H1 (cell line): ENCODE data around the gene HORMAD2. TPM values are rescaled to one million over a fixed set of nuclear protein-coding genes. Genes with fewer than 3 reads are reported as not detected.

Source experiments
- CTCF ChIA-PET: fragments of 300-600 bp; sonication (Branson Sonifier 250); formaldehyde crosslinking; loops from one replicate; lab custom pipeline; 2021; ENCODE audit not compliant: partially characterized antibody; lab: Charles Lee
- POLR2A ChIA-PET: fragments of 300-600 bp; sonication (Branson Sonifier 250); formaldehyde crosslinking; loops from one replicate; lab custom pipeline; 2021; ENCODE audit warnings: inconsistent platforms; ENCODE audit not compliant: partially characterized antibody; lab: Charles Lee
- DNase-seq, 2 experiments: peaks; one replicate each; pipeline versions ENCODE4 v3.0.0 to v3.0.0-alpha.2; 2010 to 2022; ENCODE audit warnings: low spot score in 2 of 2, low read depth in 1 of 2, mixed read lengths in 1 of 2
- FAIRE-seq: peaks from 2 replicates; lab custom pipeline; 2011; peaks lifted over from hg19 to GRCh38; lab: Jason Lieb, UNC
- H2AFZ ChIP-seq: 2 replicates; pipeline ENCODE4 v1.8.1; 2012; ENCODE audit warnings: low read length, inconsistent platforms
- H2AK5ac ChIP-seq: 2 replicates; pipeline ENCODE4 v1.6.1; 2013; ENCODE audit warnings: low read depth, low read length
- H2BK120ac ChIP-seq: replicated peaks from 2 replicates; pipeline ENCODE3; 2013; ENCODE audit warnings: low read depth, low read length, inconsistent platforms
- H2BK12ac ChIP-seq: 2 replicates; pipeline ENCODE4 v1.6.1; 2013; ENCODE audit warnings: low read depth, low read length
- H2BK15ac ChIP-seq: 2 replicates; pipeline ENCODE4 v1.6.1; 2013; ENCODE audit warnings: low read length
- H2BK20ac ChIP-seq: 2 replicates; pipeline ENCODE4 v1.6.1; 2013; ENCODE audit warnings: low read length
- H2BK5ac ChIP-seq: 2 replicates; pipeline ENCODE4 v1.6.1; 2013; ENCODE audit warnings: low read depth, low read length
- H3K14ac ChIP-seq: 2 replicates; pipeline ENCODE4 v1.6.1; 2013; ENCODE audit warnings: inconsistent platforms; ENCODE audit not compliant: insufficient read length
- H3K18ac ChIP-seq: 2 replicates; pipeline ENCODE4 v1.6.1; 2013; ENCODE audit warnings: low read length; ENCODE audit errors: extremely low read depth
- H3K23ac ChIP-seq: 2 replicates; pipeline ENCODE4 v1.6.1; 2013; ENCODE audit warnings: inconsistent platforms; ENCODE audit not compliant: insufficient read length
- H3K23me2 ChIP-seq: 2 replicates; pipeline ENCODE4 v1.6.1; 2013; ENCODE audit warnings: low read depth, low read length
- H3K27ac ChIP-seq: 2 replicates; pipeline ENCODE4 v1.6.1; 2011; ENCODE audit warnings: low read depth, low read length, inconsistent platforms
- H3K27me3 ChIP-seq, 4 experiments: replicated peaks in 1 of 4; 1 replicate in 1 of 4; 2 replicates in 3 of 4; pipeline versions ENCODE4 v1.6.1 to v1.8.1; 2011 to 2013; ENCODE audit warnings: low read length in 3 of 4, mild to moderate bottlenecking in 3 of 4, inconsistent platforms in 2 of 4, mixed read lengths in 2 of 4, moderate library complexity in 1 of 4; ENCODE audit not compliant: control insufficient read depth in 3 of 4, insufficient read depth in 3 of 4; ENCODE audit errors: extremely low read depth in 1 of 4
- H3K36me3 ChIP-seq, 4 experiments: 2 replicates each; pipeline versions ENCODE4 v1.6.1 to v1.8.1; 2011 to 2013; ENCODE audit warnings: mild to moderate bottlenecking in 4 of 4, low read length in 3 of 4, moderate library complexity in 2 of 4, control low read depth in 1 of 4, inconsistent platforms in 1 of 4; ENCODE audit not compliant: insufficient read depth in 4 of 4, control insufficient read depth in 2 of 4
- H3K4ac ChIP-seq: replicated peaks from 2 replicates; pipeline ENCODE3; 2013; ENCODE audit warnings: low read length, low read depth, mixed read lengths, inconsistent platforms; ENCODE audit not compliant: insufficient read length
- H3K4me1 ChIP-seq, 4 experiments: replicated peaks in 1 of 4; 1 replicate in 1 of 4; 2 replicates in 3 of 4; pipeline versions ENCODE4 v1.6.1 to v1.8.1; 2011 to 2013; ENCODE audit warnings: low read length in 3 of 4, inconsistent platforms in 2 of 4, mixed read lengths in 1 of 4; ENCODE audit not compliant: insufficient read depth in 4 of 4, control insufficient read depth in 3 of 4
- H3K4me2 ChIP-seq, 2 experiments: 2 replicates each; pipeline versions ENCODE4 v1.6.1 to v1.8.1; 2011 to 2013; ENCODE audit warnings: low read depth in 2 of 2, low read length in 2 of 2, control low read depth in 1 of 2, inconsistent platforms in 1 of 2, mild to moderate bottlenecking in 1 of 2; ENCODE audit not compliant: insufficient read depth in 1 of 2
- H3K4me3 ChIP-seq, 4 experiments: fragments of 200-600, 300-600 bp in 1 of 4; sonication (generic), shearing (Covaris generic), sonication (Bioruptor Twin) in 1 of 4; 2 replicates each; pipeline versions ENCODE4 v1.5.1 to v1.8.1; 2011 to 2016; ENCODE audit warnings: low read length in 4 of 4, low read depth in 3 of 4, control low read depth in 2 of 4, inconsistent platforms in 2 of 4, mild to moderate bottlenecking in 2 of 4, mixed read lengths in 1 of 4, moderate library complexity in 1 of 4; ENCODE audit not compliant: insufficient read depth in 2 of 4; ENCODE audit errors: extremely low read depth in 1 of 4
- H3K56ac ChIP-seq: replicated peaks from 2 replicates; pipeline ENCODE3; 2013; ENCODE audit warnings: low read depth, mild to moderate bottlenecking, mixed read lengths, low read length, inconsistent platforms; ENCODE audit not compliant: insufficient read length
- H3K79me1 ChIP-seq: 2 replicates; pipeline ENCODE4 v1.6.1; 2013; ENCODE audit warnings: low read depth, low read length, control low read depth
- H3K79me2 ChIP-seq, 2 experiments: 2 replicates each; pipeline versions ENCODE4 v1.6.1 to v1.8.1; 2012 to 2013; ENCODE audit warnings: low read length in 2 of 2, mild to moderate bottlenecking in 2 of 2, inconsistent platforms in 1 of 2; ENCODE audit not compliant: insufficient read depth in 2 of 2, control insufficient read depth in 1 of 2
- H3K9ac ChIP-seq, 4 experiments: replicated peaks in 1 of 4; 1 replicate in 1 of 4; 2 replicates in 3 of 4; pipeline versions ENCODE4 v1.6.1 to v1.8.1; 2011 to 2013; ENCODE audit warnings: low read depth in 3 of 4, low read length in 3 of 4, control low read depth in 2 of 4, mild to moderate bottlenecking in 2 of 4, moderate library complexity in 2 of 4, inconsistent platforms in 1 of 4; ENCODE audit errors: extremely low read depth in 1 of 4
- H3K9me3 ChIP-seq, 2 experiments: 2 replicates each; pipeline versions ENCODE4 v1.6.1 to v1.8.1; 2012 to 2013; ENCODE audit warnings: mild to moderate bottlenecking in 2 of 2, moderate library complexity in 2 of 2, control low read depth in 1 of 2, inconsistent platforms in 1 of 2, low read depth in 1 of 2, low read length in 1 of 2, mixed read lengths in 1 of 2; ENCODE audit not compliant: insufficient read depth in 2 of 2
- H4K20me1 ChIP-seq, 2 experiments: replicated peaks in 1 of 2; 2 replicates each; pipeline versions ENCODE3 to v1.8.1; 2011 to 2013; ENCODE audit warnings: inconsistent platforms in 2 of 2, low read length in 2 of 2, mild to moderate bottlenecking in 1 of 2; ENCODE audit not compliant: insufficient read depth in 2 of 2, control insufficient read depth in 1 of 2
- H4K5ac ChIP-seq: 2 replicates; pipeline ENCODE4 v1.6.1; 2013; ENCODE audit warnings: low read length, low read depth, mixed read lengths, inconsistent platforms; ENCODE audit not compliant: insufficient read length
- H4K8ac ChIP-seq: 2 replicates; pipeline ENCODE4 v1.8.0; 2013; ENCODE audit warnings: mild to moderate bottlenecking, moderate library complexity, low read length, inconsistent platforms; ENCODE audit not compliant: insufficient read depth; ENCODE audit errors: extremely low read depth
- H4K91ac ChIP-seq: replicated peaks from 2 replicates; pipeline ENCODE3; 2013; ENCODE audit warnings: low read length, mixed read lengths, inconsistent platforms; ENCODE audit not compliant: insufficient read length
- GTF2F1 ChIP-seq: IDR thresholded peaks from 2 replicates; pipeline ENCODE4 v1.6.1; 2012; ENCODE audit warnings: low read depth, low read length, improper control_type of control experiment, borderline replicate concordance
- POLR2A ChIP-seq, 2 experiments: IDR thresholded peaks; 1 replicate in 1 of 2; 2 replicates in 1 of 2; pipeline ENCODE4 v1.6.1; 2011; ENCODE audit warnings: low read depth in 2 of 2, low read length in 2 of 2, mild to moderate bottlenecking in 2 of 2; ENCODE audit errors: control extremely low read depth in 1 of 2
- WGBS, 2 experiments: shearing (Covaris generic) in 1 of 2; methylation state at CpG; one replicate each; pipeline versions ENCODE4 v1.1.6 to v1.1.7; 2013 to 2015; ENCODE audit warnings: low lambda C conversion rate in 2 of 2, mixed read lengths in 2 of 2, inconsistent platforms in 1 of 2, low coverage in 1 of 2, missing lambda C conversion rate in 1 of 2; ENCODE audit not compliant: insufficient replicate concordance in 2 of 2, insufficient coverage in 1 of 2, insufficient read length in 1 of 2; ENCODE audit errors: extremely low coverage in 1 of 2, missing lambda C conversion rate in 1 of 2; 5-methylcytosine and 5-hydroxymethylcytosine counted together
- polyA plus RNA-seq, 7 experiments: library from polyadenylated mRNA; depleted of rRNA in 3 of 7; stranded (reverse) in 5 of 7; unstranded in 2 of 7; fragments of >200 nt in 5 of 7; fragments of 200-250 nt in 2 of 7; gene quantifications; 1 replicate in 5 of 7; 2 replicates in 1 of 7; 4 replicates in 1 of 7; pipeline versions ENCODE4 v1.2.1 to v1.2.3, GENCODE V29; 2011 to 2013; ENCODE audit warnings: missing spikeins in 2 of 7, mixed read lengths in 2 of 7
- total RNA-seq: library from RNA; stranded (reverse); fragmentation: NEBNext Ultra II Directional; extraction: Animal tissue kit (Norgen Biotek cat#: 25700); gene quantifications from 2 replicates; pipeline ENCODE4 v1.2.1, GENCODE V29; 2021

HORMAD2 gene
- total and polyA plus RNA-seq, 2 of the 8 experiments (the other 6 are each of a cell fraction or from before 2014, with no cell fraction given), result 0.03 TPM; not detected in 1

DNA sequence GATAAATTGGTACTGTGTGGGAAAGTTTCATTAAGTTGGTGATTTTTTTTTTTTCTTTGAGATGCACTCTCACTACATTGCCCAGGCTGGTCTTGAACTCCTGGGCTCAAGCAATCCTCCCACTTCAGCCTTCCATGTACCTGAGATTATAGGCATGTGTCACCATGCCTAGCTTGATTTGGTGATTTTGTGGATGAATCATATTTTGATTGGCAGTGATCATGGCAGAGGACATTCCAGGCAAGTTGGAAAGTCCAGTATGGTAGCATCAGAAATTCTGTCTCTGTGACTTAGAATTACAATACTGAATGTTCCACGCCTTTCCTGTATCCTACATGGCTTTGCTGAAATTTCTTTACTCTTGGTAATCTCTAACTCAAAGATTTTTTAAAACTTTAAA lies 49.4 kb downstream of the HORMAD2 start:
- Histone ChIP-seq H3K4me2 (no peak overlapping the region), H2AK5ac (no peak overlapping the region), H3K56ac (no peak overlapping the region), H4K5ac (no peak overlapping the region), H3K23me2 (no peaks in the 10 kb centered on the region), H3K9me3 (no peaks in the 10 kb centered on the region), H3K23ac (no peak overlapping the region), H3K79me1 (no peaks in the 10 kb centered on the region), H4K91ac (no peak overlapping the region), H2BK12ac (no peak overlapping the region), H2BK20ac (no peak overlapping the region), H3K27ac (no peak overlapping the region), H2BK120ac (no peak overlapping the region), H2BK5ac (no peak overlapping the region), H3K9ac (no peak overlapping the region), H3K14ac (no peak overlapping the region), H2AFZ (no peak overlapping the region), H2BK15ac (no peak overlapping the region), H3K4ac (no peak overlapping the region), H4K20me1 (no peaks in the 10 kb centered on the region), H4K8ac (no peak overlapping the region), H3K18ac (no peak overlapping the region), H3K4me3 (no peak overlapping the region), H3K27me3 (no peaks in the 10 kb centered on the region), H3K79me2 (no peaks in the 10 kb centered on the region), H3K36me3 (no peaks in the 10 kb centered on the region), H3K4me1 (no peaks in the 10 kb centered on the region)
- DNase-seq (no peak), FAIRE-seq (no peak)
- WGBS, 2 experiments, result 93% methylated on average over 1 of the region's 1 CpG; no CpG with 5 or more reads in 1 of the 2 experiments
- ChIA-PET CTCF (interaction anchor here (0.6 to 1.7 kb wide), 3 partner anchors 10 to 821 kb away, joined by 4 read pairs; no protein-coding TSS in a partner anchor), POLR2A (no interaction called here)
- TF ChIP-seq GTF2F1 (no peak), POLR2A (IDR thresholded peaks at IDR 0.05; ENCODE audit: control extremely low read depth in 1 of 2, low read depth in 2 of 2, low read length in 2 of 2) (no peak)
